CD4-positive, alpha-beta T cell (primary cell): ENCODE data around the gene TRPC4AP. TPM values are rescaled to one million over a fixed set of nuclear protein-coding genes. Genes with fewer than 3 reads are reported as not detected.

Experiments
- ATAC-seq: fragments of 200-7000 bp; cut with Tn5 transposase; one replicate; pipeline ENCODE4 v1.10.0; 2022; ENCODE audit warnings: mild to moderate bottlenecking; ENCODE audit not compliant: poor library complexity
- CTCF ChIA-PET: fragments of 350-600 bp; sonication (Branson Sonifier 250); formaldehyde crosslinking; loops from one replicate; lab custom pipeline; 2021; ENCODE audit warnings: antibody characterized with exemption, inconsistent platforms; lab: Charles Lee
- POLR2A ChIA-PET: fragments of 350-600 bp; sonication (Branson Sonifier 250); formaldehyde crosslinking; loops from one replicate; lab custom pipeline; 2021; ENCODE audit warnings: antibody characterized with exemption, inconsistent platforms; lab: Charles Lee
- DNase-seq, 14 experiments: peaks; one replicate each; pipeline ENCODE4 v3.0.0-alpha.2; 2013 to 2020; ENCODE audit warnings: mixed read lengths in 2 of 14
- H3K27ac ChIP-seq, 2 donors: one replicate each; pipeline versions ENCODE4 v1.5.1 to v1.7.0; 2013; ENCODE audit warnings: low read length in 2 of 2, low read depth in 1 of 2, mild to moderate bottlenecking in 1 of 2
- H3K27me3 ChIP-seq, 2 experiments: 1 replicate in 1 of 2; 2 replicates in 1 of 2; pipeline versions ENCODE4 v1.6.1 to v1.7.0; 2013; ENCODE audit warnings: low read length in 2 of 2, control low read depth in 1 of 2, mild to moderate bottlenecking in 1 of 2, moderate library complexity in 1 of 2; ENCODE audit not compliant: insufficient read depth in 2 of 2, control insufficient read depth in 1 of 2
- H3K36me3 ChIP-seq: one replicate; pipeline ENCODE4 v1.6.1; 2013; ENCODE audit warnings: low read length, control low read depth; ENCODE audit not compliant: insufficient read depth
- H3K4me1 ChIP-seq: one replicate; pipeline ENCODE4 v1.6.1; 2013; ENCODE audit warnings: low read length, control low read depth; ENCODE audit not compliant: insufficient read depth
- H3K4me3 ChIP-seq: one replicate; pipeline ENCODE4 v1.5.1; 2013; ENCODE audit warnings: mild to moderate bottlenecking, low read length, moderate library complexity
- H3K9me3 ChIP-seq, 2 experiments: 1 replicate in 1 of 2; 2 replicates in 1 of 2; pipeline versions ENCODE4 v1.6.1 to v1.7.0; 2013; ENCODE audit warnings: low read length in 2 of 2, mild to moderate bottlenecking in 2 of 2, control low read depth in 1 of 2, moderate library complexity in 1 of 2; ENCODE audit not compliant: control insufficient read depth in 1 of 2, insufficient read depth in 1 of 2
- H3K27ac Mint-ChIP-seq: one replicate; pipeline ENCODE4 v1.8.0; 2020; ENCODE audit warnings: mixed read lengths
- H3K27me3 Mint-ChIP-seq: one replicate; pipeline ENCODE4 v1.8.0; 2021; ENCODE audit warnings: mixed read lengths
- H3K36me3 Mint-ChIP-seq: one replicate; pipeline ENCODE4 v1.8.0; 2021; ENCODE audit warnings: low read depth, mixed read lengths
- H3K4me1 Mint-ChIP-seq: one replicate; pipeline ENCODE4 v1.8.0; 2021; ENCODE audit warnings: low read depth, mixed read lengths
- H3K4me3 Mint-ChIP-seq: one replicate; pipeline ENCODE4 v1.8.0; 2020; ENCODE audit warnings: mild to moderate bottlenecking, mixed read lengths
- H3K9me3 Mint-ChIP-seq: one replicate; pipeline ENCODE4 v1.8.0; 2020; ENCODE audit warnings: mixed read lengths
- CTCF ChIP-seq: fragments of 200-600 bp; IDR thresholded peaks from one replicate; pipeline ENCODE4 v1.8.0; 2022; ENCODE audit warnings: antibody characterized with exemption, mild to moderate bottlenecking
- intact Hi-C, 2 experiments: fragments of 100-400 bp; cut with DNase I in 1 of 2; cut with micrococcal nuclease in 1 of 2; formaldehyde crosslinking; loops; one replicate each; pipeline versions ENCODE4 v1.15.1 to v1.9.0; 2023 to 2025; cut with DNase I, micrococcal nuclease
- total RNA-seq, 174 experiments: library from RNA in 2 of 174; stranded (reverse) in 2 of 174; gene quantifications; one replicate each; pipeline ENCODE4 v1.2.3 and lab custom pipeline; 2021 to 2026

The TRPC4AP gene
- total RNA-seq, 2 experiments from 2014 or later: 56.3 to 60.6 TPM

DNA sequence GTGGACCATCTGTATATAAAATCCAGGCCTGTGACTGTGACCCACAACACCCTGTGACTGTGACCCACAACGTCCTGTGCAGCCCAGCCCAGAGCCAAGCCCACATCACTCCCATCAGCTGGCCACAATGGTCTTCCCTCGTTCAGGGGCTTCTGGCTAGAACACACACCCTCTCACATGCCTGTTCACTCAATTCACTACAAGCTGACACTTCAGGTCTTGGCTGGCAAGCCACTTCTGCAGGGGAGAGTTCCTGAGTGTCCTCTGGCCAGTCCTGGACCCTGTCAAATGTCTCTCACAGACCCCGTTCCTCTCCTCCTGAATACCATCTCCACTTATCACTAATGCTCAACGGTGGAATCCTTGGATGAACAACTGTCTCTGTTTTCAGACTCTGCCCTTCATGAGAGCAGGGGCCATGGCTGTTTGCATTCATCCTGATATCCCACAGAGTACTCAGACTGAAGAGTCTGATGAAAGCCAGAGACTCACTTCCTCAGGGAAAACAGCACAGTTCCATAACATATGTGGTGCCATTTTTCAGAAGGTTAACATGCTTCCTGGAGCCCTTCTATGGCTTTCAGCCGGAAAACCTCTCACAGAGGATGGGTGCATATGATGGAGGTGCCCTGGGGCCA is 80.9 kb downstream of the TRPC4AP start:
- H3K36me3 Mint-ChIP-seq: peaks cover 97% of the 10 kb centered on the region
- ChIA-PET POLR2A (no interaction called here), CTCF (interaction anchor here (0.6 kb wide), 1 partner anchor 85 kb away, joined by 3 read pairs; no protein-coding TSS in a partner anchor)
- intact Hi-C loops: no loop called here
- H3K4me3 Mint-ChIP-seq: no peak overlapping the region
- no peak for TF ChIP-seq CTCF
- no peaks in the 10 kb centered on the region for H3K27me3 Mint-ChIP-seq
- no peak for DNase-seq
- no peaks in the 10 kb centered on the region for H3K9me3 Mint-ChIP-seq
- no peak overlapping the region for H3K4me3 ChIP-seq
- no peaks in the 10 kb centered on the region for H3K9me3 ChIP-seq
- no peak overlapping the region for H3K27ac ChIP-seq
- no peak for ATAC-seq
- no peaks in the 10 kb centered on the region for H3K27me3 ChIP-seq
- H3K4me1 ChIP-seq: no peaks in the 10 kb centered on the region
- H3K27ac Mint-ChIP-seq: no peak overlapping the region
- H3K36me3 ChIP-seq: peaks cover 94% of the 10 kb centered on the region
- H3K4me1 Mint-ChIP-seq: no peaks in the 10 kb centered on the region

- Mint-ChIP-seq H3K9me3 (no peaks in the 10 kb centered on the region), H3K36me3 (peaks cover 97% of the 10 kb centered on the region), H3K27me3 (no peaks in the 10 kb centered on the region), H3K27ac (no peak overlapping the region), H3K4me1 (no peaks in the 10 kb centered on the region), H3K4me3 (no peak overlapping the region)
- ChIA-PET POLR2A (no interaction called here), CTCF (no interaction called here)
- TF ChIP-seq CTCF: no peak
- H3K4me1 ChIP-seq: no peaks in the 10 kb centered on the region
- no peak for ATAC-seq
- no peak overlapping the region for H3K4me3 ChIP-seq
- H3K9me3 ChIP-seq: no peaks in the 10 kb centered on the region
- intact Hi-C loops: no loop called here
- peaks cover 94% of the 10 kb centered on the region for H3K36me3 ChIP-seq
- no peak for DNase-seq
- no peaks in the 10 kb centered on the region for H3K27me3 ChIP-seq
- H3K27ac ChIP-seq: no peak overlapping the region
These were observed 82.0 kb downstream of the TRPC4AP start for GRCh38 chr20:35010405-35011192.

DNA sequence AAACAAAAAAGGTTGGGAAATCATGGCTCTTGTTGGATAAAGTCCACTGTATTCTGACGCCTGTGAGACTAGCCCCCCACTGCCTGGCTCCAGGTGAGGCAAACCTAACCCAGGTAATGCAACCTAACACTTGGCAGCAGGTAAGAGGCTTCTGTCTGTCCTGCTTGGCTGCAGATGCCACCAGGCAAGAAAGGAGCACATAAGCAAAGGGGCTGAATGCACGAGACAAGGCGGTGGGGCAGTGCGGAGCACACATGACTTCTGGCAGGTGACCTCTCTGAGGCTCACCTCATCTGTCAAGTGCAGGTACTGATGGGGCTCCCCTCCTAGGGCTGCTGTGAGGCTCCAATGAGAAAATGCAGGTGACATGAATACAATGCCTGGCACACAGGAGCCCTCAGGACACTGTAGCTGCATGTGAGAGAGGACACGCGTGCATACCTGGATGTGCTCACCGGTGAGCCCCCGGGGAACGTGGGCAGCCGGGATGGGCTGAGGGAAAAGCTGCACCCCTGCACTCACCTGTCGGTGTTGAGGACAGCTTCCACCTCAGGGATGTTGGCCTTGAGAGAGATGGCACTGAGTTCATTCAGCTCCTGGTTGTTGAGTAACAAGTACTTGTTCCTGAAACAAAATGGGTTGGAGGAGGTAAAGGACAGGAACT is 82.8 kb downstream of the TRPC4AP start:
- ChIA-PET CTCF (no interaction called here), POLR2A (no interaction called here)
- Mint-ChIP-seq H3K4me3 (no peak overlapping the region), H3K27me3 (no peaks in the 10 kb centered on the region), H3K36me3 (peaks cover 97% of the 10 kb centered on the region), H3K27ac (no peak overlapping the region), H3K9me3 (no peaks in the 10 kb centered on the region), H3K4me1 (no peaks in the 10 kb centered on the region)
- DNase-seq (no peak), ATAC-seq (no peak)
- Histone ChIP-seq H3K4me3 (no peak overlapping the region), H3K27me3 (no peaks in the 10 kb centered on the region), H3K36me3 (peaks cover 94% of the 10 kb centered on the region), H3K4me1 (no peaks in the 10 kb centered on the region), H3K27ac (no peak overlapping the region), H3K9me3 (no peaks in the 10 kb centered on the region)
- intact Hi-C loops: no loop called here
- TF ChIP-seq CTCF: no peak
